GM19397 (cell line): ENCODE results near the gene SPTBN4.
"Not testable (repeated sequence)": the region's sequence is repeated elsewhere in the genome, so short reads cannot be mapped to it uniquely, and the experiment has no call there.

Experiments
- ATAC-seq: cut with Tn5 transposase; IDR thresholded peaks from one replicate; pipeline ENCODE4 v1.9.1; 2021; ENCODE audit warnings: mild to moderate bottlenecking, moderate library complexity; ENCODE audit not compliant: unreplicated experiment

Gene SPTBN4

GRCh38 chr19:40441719-40442253, 25.0 kb upstream of the SPTBN4 start:
- ATAC-seq, result no peak

GRCh38 chr19:40442328-40443130, 24.3 kb upstream of the SPTBN4 start:
- no peak for ATAC-seq

- ATAC-seq, result peak; percentile 59
These were observed 23.4 kb upstream of the SPTBN4 start for GRCh38 chr19:40443131-40443999.

GRCh38 chr19:40444000-40444824, 22.6 kb upstream of the SPTBN4 start, which contains the start of gene SERTAD3:
SERTAD3 (minus strand) TSS chr19:40444335; CDS start chr19:40442080, 2,255 bp downstream.
- peak; percentile 72 for ATAC-seq

- no peak for ATAC-seq
These were observed 21.9 kb upstream of the SPTBN4 start for GRCh38 chr19:40444825-40445312.

GRCh38 chr19:40445780-40446262, 21.0 kb upstream of the SPTBN4 start:
- ATAC-seq, result no peak

- ATAC-seq, result no peak
These were observed 20.5 kb upstream of the SPTBN4 start for GRCh38 chr19:40446263-40446784.

- no peak for ATAC-seq
These were observed 17.3 kb upstream of the SPTBN4 start for GRCh38 chr19:40449506-40449905.

- ATAC-seq, result no peak
These were observed 16.1 kb upstream of the SPTBN4 start for GRCh38 chr19:40450664-40451063.

GRCh38 chr19:40452016-40452415, 14.8 kb upstream of the SPTBN4 start:
- no peak for ATAC-seq

GRCh38 chr19:40453151-40453735, 13.6 kb upstream of the SPTBN4 start:
- ATAC-seq, result no peak

GRCh38 chr19:40453943-40454342, 12.9 kb upstream of the SPTBN4 start:
- not testable (repeated sequence) for ATAC-seq

GRCh38 chr19:40457048-40457447, 9.8 kb upstream of the SPTBN4 start:
- no peak for ATAC-seq

- no peak for ATAC-seq
These were observed 8.7 kb upstream of the SPTBN4 start for GRCh38 chr19:40457953-40458596.

GRCh38 chr19:40458597-40458974, 8.2 kb upstream of the SPTBN4 start:
- no peak for ATAC-seq

GRCh38 chr19:40460185-40460584, 6.6 kb upstream of the SPTBN4 start:
- no peak for ATAC-seq

GRCh38 chr19:40461669-40462221, 5.1 kb upstream of the SPTBN4 start:
- no peak for ATAC-seq

- not testable (repeated sequence) for ATAC-seq
These were observed 3.2 kb upstream of the SPTBN4 start for GRCh38 chr19:40463587-40464037.
